T follicular helper cell (primary cell): ENCODE measurements around the gene PPP1R12C.

Experiments
- DNase-seq: peaks from one replicate; pipeline ENCODE4 v3.0.0-alpha.2; 2020; ENCODE audit warnings: low read depth

PPP1R12C gene

GRCh38 chr19:55046975-55047622 is 70.3 kb downstream of the PPP1R12C start:
- DNase-seq: no peak

- DNase-seq: no peak
Observed at GRCh38 chr19:55044771-55045716, 72.4 kb downstream of the PPP1R12C start.

GRCh38 chr19:55044286-55044685 is 73.2 kb downstream of the PPP1R12C start:
- no peak for DNase-seq

GRCh38 chr19:55042688-55043087 is 74.7 kb downstream of the PPP1R12C start:
- DNase-seq: no peak

GRCh38 chr19:55042344-55042678 is 75.1 kb downstream of the PPP1R12C start:
- no peak for DNase-seq

- DNase-seq: no peak
Observed at GRCh38 chr19:55041627-55042343, 75.7 kb downstream of the PPP1R12C start.

GRCh38 chr19:55041244-55041626 is 76.2 kb downstream of the PPP1R12C start:
- no peak for DNase-seq
